AG04450 (cell line): ENCODE measurements around the gene NSUN3. TPM values are rescaled to one million over a fixed set of nuclear protein-coding genes. Genes with fewer than 3 reads are reported as not detected.
"Not testable (repeated sequence)": the region's sequence is repeated elsewhere in the genome, so short reads cannot be mapped to it uniquely, and the experiment has no call there.

Experiments used
- CTCF ChIA-PET: fragments of 300-600, 350-600 bp; formaldehyde crosslinking; extraction: SDS; loops from one replicate; lab custom pipeline; 2022; ENCODE audit warnings: antibody characterized with exemption, inconsistent platforms; lab: Charles Lee
- POLR2A ChIA-PET: fragments of 350-600 bp; formaldehyde crosslinking; extraction: SDS; loops from one replicate; lab custom pipeline; 2021; ENCODE audit warnings: antibody characterized with exemption, inconsistent platforms; lab: Yijun Ruan, JAX
- DNase-seq: peaks from one replicate; pipeline ENCODE4 v3.0.0-alpha.2; 2011; ENCODE audit warnings: low read depth, low spot score
- H3K27ac ChIP-seq: one replicate; pipeline ENCODE4 v1.5.1; 2012; ENCODE audit warnings: low read depth, low read length, control low read depth
- H3K27me3 ChIP-seq: one replicate; pipeline ENCODE4 v1.6.0; 2012; ENCODE audit warnings: low read length; ENCODE audit not compliant: control insufficient read depth, insufficient read depth
- H3K4me3 ChIP-seq: 2 replicates; pipeline ENCODE4 v1.5.1; 2011; ENCODE audit warnings: mild to moderate bottlenecking, low read depth, low read length, control low read depth
- H3K9me3 ChIP-seq: 2 replicates; pipeline ENCODE4 v1.5.1; 2012; ENCODE audit warnings: low read length; ENCODE audit not compliant: control insufficient read depth, insufficient read depth
- CTCF ChIP-seq: IDR thresholded peaks from 2 replicates; pipeline ENCODE4 v1.5.1; 2011; ENCODE audit warnings: low read depth, low read length, control low read depth, inconsistent platforms
- polyA plus RNA-seq: library from polyadenylated mRNA; depleted of rRNA; stranded (reverse); fragments of >200 nt; gene quantifications from 2 replicates; pipeline ENCODE4 v1.2.3, GENCODE V29; 2011

NSUN3 gene
- polyA plus RNA-seq, 1 experiment: 7.7 TPM

- no peak for DNase-seq
- TF ChIP-seq CTCF: peak; percentile 54
- Histone ChIP-seq H3K9me3 (no peaks in the 10 kb centered on the region), H3K27me3 (no peaks in the 10 kb centered on the region), H3K27ac (no peak overlapping the region), H3K4me3 (no peak overlapping the region)
- ChIA-PET POLR2A (no interaction called here), CTCF (interaction anchor here (0.5 to 5.0 kb wide), 45 partner anchors 8 to 228 kb away, joined by 3 to 145 read pairs (median 5); partner anchors contain the start of genes ARL13B and PROS1)
These were observed 6.4 kb downstream of the NSUN3 start for GRCh38 chr3:94069194-94069813.

GRCh38 chr3:94070341-94070911 is 7.6 kb downstream of the NSUN3 start:
- no peak for TF ChIP-seq CTCF
- no peaks in the 10 kb centered on the region for H3K27me3 ChIP-seq
- no peak for DNase-seq
- no peak overlapping the region for H3K27ac ChIP-seq
- H3K4me3 ChIP-seq: no peak overlapping the region
- no peaks in the 10 kb centered on the region for H3K9me3 ChIP-seq
- ChIA-PET POLR2A (no interaction called here), CTCF (interaction anchor here (0.6 to 5.0 kb wide), 22 partner anchors 11 to 607 kb away, joined by 3 to 145 read pairs (median 6); partner anchors contain the start of gene ARL13B)

- Histone ChIP-seq H3K9me3 (no peaks in the 10 kb centered on the region), H3K27me3 (no peaks in the 10 kb centered on the region), H3K4me3 (no peak overlapping the region), H3K27ac (no peak overlapping the region)
- no peak for DNase-seq
- POLR2A ChIA-PET: no interaction called here
- no peak for TF ChIP-seq CTCF
- CTCF ChIA-PET: interaction anchor here (0.8 to 5.0 kb wide), 2 partner anchors 33 to 67 kb away, joined by 5 to 145 read pairs; no protein-coding TSS in a partner anchor
These were observed 8.9 kb downstream of the NSUN3 start for GRCh38 chr3:94071713-94072284.

- Histone ChIP-seq H3K4me3 (no peak overlapping the region), H3K27me3 (no peaks in the 10 kb centered on the region), H3K9me3 (no peaks in the 10 kb centered on the region), H3K27ac (no peak overlapping the region)
- no peak for TF ChIP-seq CTCF
- peak; percentile 10 for DNase-seq
- POLR2A ChIA-PET: no interaction called here
- CTCF ChIA-PET: no interaction called here
These were observed 13.2 kb downstream of the NSUN3 start for GRCh38 chr3:94076055-94076454.

GRCh38 chr3:94080552-94080951 is 17.7 kb downstream of the NSUN3 start:
- POLR2A ChIA-PET, CTCF ChIA-PET, H3K9me3 ChIP-seq, H3K27ac ChIP-seq, DNase-seq, H3K4me3 ChIP-seq, H3K27me3 ChIP-seq: not testable (repeated sequence)
